ENCODE measurements around the gene MVB12B. TPM values are rescaled to one million over a fixed set of nuclear protein-coding genes. Genes with fewer than 3 reads are reported as not detected.

Gene MVB12B
- total and polyA plus RNA-seq, 2 of the 8 experiments (the other 6 are each of a cell fraction or from before 2014, with no cell fraction given): 2.6 to 5.0 TPM

- Histone ChIP-seq H3K23me2 (ENCODE audit: low read depth, low read length) (no peaks in the 10 kb centered on the region), H3K56ac (replicated peaks; ENCODE audit: insufficient read length, low read depth, low read length) (no peak overlapping the region), H4K5ac (ENCODE audit: insufficient read length, low read depth, low read length) (no peak overlapping the region), H3K36me3 (ENCODE audit: control insufficient read depth in 2 of 4, insufficient read depth in 4 of 4, low read length in 3 of 4) (no peaks in the 10 kb centered on the region), H2AK5ac (ENCODE audit: low read depth, low read length) (no peak overlapping the region), H3K14ac (ENCODE audit: insufficient read length) (no peak overlapping the region), H3K4ac (replicated peaks; ENCODE audit: insufficient read length, low read depth, low read length) (no peak overlapping the region), H4K20me1 (replicated peaks in 1 of 2; ENCODE audit: control insufficient read depth in 1 of 2, insufficient read depth in 2 of 2, low read length in 2 of 2) (no peaks in the 10 kb centered on the region), H2BK12ac (ENCODE audit: low read depth, low read length) (no peak overlapping the region), H4K8ac (ENCODE audit: extremely low read depth, insufficient read depth, low read length) (no peak overlapping the region; the same call in 1 of the 2 replicates), H4K91ac (replicated peaks; ENCODE audit: insufficient read length, low read length) (no peak overlapping the region), H3K79me2 (ENCODE audit: control insufficient read depth in 1 of 2, insufficient read depth in 2 of 2, low read length in 2 of 2) (no peaks in the 10 kb centered on the region), H2BK20ac (ENCODE audit: low read length) (no peak overlapping the region), H2BK15ac (ENCODE audit: low read length) (no peak overlapping the region), H2BK5ac (ENCODE audit: low read depth, low read length) (no peak overlapping the region), H2AFZ (ENCODE audit: low read length) (no peak overlapping the region), H2BK120ac (replicated peaks; ENCODE audit: low read depth, low read length) (no peak overlapping the region), H3K27me3 (replicated peaks in 1 of 4; ENCODE audit: control insufficient read depth in 3 of 4, extremely low read depth in 1 of 4, insufficient read depth in 3 of 4, low read length in 3 of 4) (no peaks in the 10 kb centered on the region), H3K4me3 (ENCODE audit: extremely low read depth in 1 of 4, insufficient read depth in 2 of 4, low read depth in 3 of 4, low read length in 4 of 4) (no peak overlapping the region), H3K4me2 (ENCODE audit: insufficient read depth in 1 of 2, low read depth in 2 of 2, low read length in 2 of 2) (peak overlapping the region in 1 of 2 experiments; percentile 31; a peak in 1 of 4 replicates), H3K79me1 (ENCODE audit: low read depth, low read length) (no peaks in the 10 kb centered on the region), H3K9me3 (ENCODE audit: insufficient read depth in 2 of 2, low read depth in 1 of 2, low read length in 1 of 2) (no peaks in the 10 kb centered on the region), H3K4me1 (replicated peaks in 1 of 4; ENCODE audit: control insufficient read depth in 3 of 4, insufficient read depth in 4 of 4, low read length in 3 of 4) (peaks cover 4 to 20% (median 13%) of the 10 kb centered on the region in 4 experiments), H3K18ac (ENCODE audit: extremely low read depth, low read length) (peak overlapping the region; percentile 66; the same call in 1 of the 2 replicates), H3K23ac (ENCODE audit: insufficient read length) (no peak overlapping the region), H3K27ac (ENCODE audit: low read depth, low read length) (no peak overlapping the region), H3K9ac (replicated peaks in 1 of 4; ENCODE audit: extremely low read depth in 1 of 4, low read depth in 3 of 4, low read length in 3 of 4) (peak overlapping the region in 1 of 4 experiments; percentile 4; a peak in 1 of 7 replicates)
- CTCF ChIA-PET (ENCODE audit: partially characterized antibody): interaction anchor here (1.0 to 2.3 kb wide), 4 partner anchors 11 to 116 kb away, joined by 3 to 4 read pairs (median 4); no protein-coding TSS in a partner anchor
- TF ChIP-seq PHF8 (conservative IDR thresholded peaks at IDR 0.05; ENCODE audit: low read depth, low read length): no peak
- TF ChIP-seq FOSL1 (IDR thresholded peaks at IDR 0.05; ENCODE audit: insufficient read depth, low read depth, low read length): no peak
- no peak for TF ChIP-seq EGR1 (IDR thresholded peaks at IDR 0.05; ENCODE audit: borderline replicate concordance, low read depth, low read length)
- TF ChIP-seq USF2 (IDR thresholded peaks at IDR 0.05; ENCODE audit: low read length): no peak
- no peak for TF ChIP-seq CBX5 (IDR thresholded peaks at IDR 0.05; ENCODE audit: low read depth, low read length)
- no peak for TF ChIP-seq EP300 (IDR thresholded peaks at IDR 0.05; ENCODE audit: borderline replicate concordance in 1 of 2, low read depth in 2 of 2, low read length in 2 of 2)
- 63% methylated on average over 7 of the region's 7 CpGs; no CpG with 5 or more reads in 1 of the 2 experiments for WGBS, 2 experiments (ENCODE audit: extremely low coverage in 1 of 2, insufficient coverage in 1 of 2, insufficient read length in 1 of 2, insufficient replicate concordance in 2 of 2, low coverage in 1 of 2, low lambda C conversion rate in 2 of 2, missing lambda C conversion rate in 1 of 2)
- POLR2A ChIA-PET (ENCODE audit: partially characterized antibody): no interaction called here
- DNase-seq (ENCODE audit: low read depth in 1 of 2, low spot score in 2 of 2) (no peak), FAIRE-seq (no peak)
Observed at GRCh38 chr9:126375386-126375785, 48.8 kb downstream of the MVB12B start.
